Psoas muscle (tissue), 8 donors: ENCODE data around the gene NATD1. TPM values are rescaled to one million over a fixed set of nuclear protein-coding genes. Genes with fewer than 3 reads are reported as not detected.
A peak's percentile ranks its signal among the peaks of the same experiment; 100 is the strongest.

Source experiments
- ATAC-seq, 4 donors: fragments of 200-7000 bp; cut with Tn5 transposase; one replicate each; pipeline ENCODE4 v1.9.1; 2020; ENCODE audit warnings: moderate library complexity in 3 of 4, mild to moderate bottlenecking in 2 of 4
- DNase-seq, 2 donors: peaks; one replicate each; pipeline ENCODE4 v3.0.0-alpha.2; 2020
- H3K27ac ChIP-seq: fragments of 200-600 bp; one replicate; pipeline ENCODE4 v1.8.0; 2022
- H3K27me3 ChIP-seq, 3 donors: fragments of 200-600 bp in 1 of 3; one replicate each; pipeline versions ENCODE4 v1.6.1 to v1.8.0; 2013 to 2022; ENCODE audit warnings: low read length in 2 of 3, mild to moderate bottlenecking in 2 of 3, moderate library complexity in 1 of 3; ENCODE audit not compliant: insufficient read depth in 3 of 3
- H3K36me3 ChIP-seq, 2 donors: fragments of 200-600 bp in 1 of 2; one replicate each; pipeline versions ENCODE4 v1.6.1 to v1.8.0; 2013 to 2022; ENCODE audit warnings: low read depth in 1 of 2, mild to moderate bottlenecking in 1 of 2, moderate library complexity in 1 of 2; ENCODE audit not compliant: insufficient read depth in 1 of 2
- H3K4me1 ChIP-seq: fragments of 200-600 bp; one replicate; pipeline ENCODE4 v1.8.0; 2022
- H3K4me3 ChIP-seq: fragments of 200-600 bp; one replicate; pipeline ENCODE4 v1.8.0; 2022; ENCODE audit warnings: mild to moderate bottlenecking
- H3K9me3 ChIP-seq: fragments of 200-600 bp; one replicate; pipeline ENCODE4 v1.8.0; 2022
- CTCF ChIP-seq: fragments of 200-600 bp; IDR thresholded peaks from one replicate; pipeline ENCODE4 v1.8.0; 2022; ENCODE audit warnings: antibody characterized with exemption
- WGBS, 3 donors: extraction: QIAGEN DNeasy Blood & Tissue Kit; methylation state at CpG; one replicate each; pipeline versions ENCODE4 v1.1.6 to v1.1.7; 2013; 5-methylcytosine and 5-hydroxymethylcytosine counted together
- intact Hi-C, 2 donors: fragments of 100-400 bp; cut with DNase I; formaldehyde crosslinking; loops; one replicate each; pipeline versions ENCODE4 v1.11.0 to v1.14.2; 2022
- polyA plus RNA-seq, 3 donors: library from polyadenylated mRNA; stranded (reverse); fragments of 200-250 nt; gene quantifications; one replicate each; pipeline ENCODE4 v1.2.3, GENCODE V29; 2013
- total RNA-seq, 4 donors: library from RNA; stranded (reverse); fragmentation: NEBNext Ultra II Directional in 2 of 4; extraction: Animal tissue kit (Norgen Biotek cat#: 25700) in 2 of 4; gene quantifications; one replicate each; pipeline versions ENCODE4 v1.2.1 to v1.2.4, GENCODE V29; 2021 to 2023
- donor health status: healthy with polysubstance abuse.
- donor health status: DM: no; HTN: no; CAD: no; lungs with moderate emphysema.
- donor health status: Bipolar disorder and iron deficiency.
- donor health status: healthy.
- donor health status: DM: yes; HTN: yes; CAD: no.
- donor health status: DM: no; HTN: no; CAD: no.
- donor health status: DM: no; HTN: no; CAD: no.
- donor health status: DM: yes; HTN: yes; CAD: no.

NATD1 gene
- total and polyA plus RNA-seq, 7 donors: 4.7 to 48.0 (median 21.6) TPM

- H3K27ac ChIP-seq: peak overlapping the region; percentile 82
- ATAC-seq (peak; percentile 47 to 56 (median 51)), DNase-seq (peak; percentile 88 to 94)
- H3K9me3 ChIP-seq: no peaks in the 10 kb centered on the region
- peaks cover 48% of the 10 kb centered on the region for H3K4me1 ChIP-seq
- 26 to 32% (median 28%) methylated on average over 9 to 10 of the region's 10 CpGs for WGBS, 3 donors
- TF ChIP-seq CTCF: peak; percentile 97
- no peaks in the 10 kb centered on the region for H3K36me3 ChIP-seq
- no peaks in the 10 kb centered on the region for H3K27me3 ChIP-seq
- intact Hi-C loops: loop anchor here (10.0 kb wide), 2 partner anchors 115 to 235 kb away; no protein-coding TSS in a partner anchor
- H3K4me3 ChIP-seq: no peak overlapping the region
These were observed 26.9 kb upstream of the NATD1 start for GRCh38 chr17:21280081-21280518.

- H3K36me3 ChIP-seq: no peaks in the 10 kb centered on the region
- no peaks in the 10 kb centered on the region for H3K27me3 ChIP-seq
- DNase-seq (peak in 1 of 2 donors; percentile 52), ATAC-seq (no peak)
- peaks cover 53% of the 10 kb centered on the region for H3K4me1 ChIP-seq
- no peak overlapping the region for H3K4me3 ChIP-seq
- peak overlapping the region; percentile 82 for H3K27ac ChIP-seq
- intact Hi-C loops: loop anchor here in 1 of 2 donors (2.0 to 5.0 kb wide), 2 partner anchors 67 to 233 kb away; partner anchors contain the start of gene TMEM11
- H3K9me3 ChIP-seq: no peaks in the 10 kb centered on the region
- TF ChIP-seq CTCF: no peak
- WGBS, 3 donors: 83 to 87% (median 85%) methylated on average over 6 of the region's 6 CpGs
These were observed 26.4 kb upstream of the NATD1 start for GRCh38 chr17:21279582-21279981.

GRCh38 chr17:21279198-21279535, 26.0 kb upstream of the NATD1 start:
- peaks cover 57% of the 10 kb centered on the region for H3K4me1 ChIP-seq
- ATAC-seq (no peak), DNase-seq (no peak)
- no peak overlapping the region for H3K4me3 ChIP-seq
- no peak for TF ChIP-seq CTCF
- 80 to 87% (median 81%) methylated on average over 6 of the region's 6 CpGs for WGBS, 3 donors
- H3K27ac ChIP-seq: peak overlapping the region; percentile 82
- H3K27me3 ChIP-seq: no peaks in the 10 kb centered on the region
- intact Hi-C loops: loop anchor here in 1 of 2 donors (2.0 to 5.0 kb wide), 2 partner anchors 67 to 234 kb away; partner anchors contain the start of gene TMEM11
- no peaks in the 10 kb centered on the region for H3K36me3 ChIP-seq
- no peaks in the 10 kb centered on the region for H3K9me3 ChIP-seq

DNA sequence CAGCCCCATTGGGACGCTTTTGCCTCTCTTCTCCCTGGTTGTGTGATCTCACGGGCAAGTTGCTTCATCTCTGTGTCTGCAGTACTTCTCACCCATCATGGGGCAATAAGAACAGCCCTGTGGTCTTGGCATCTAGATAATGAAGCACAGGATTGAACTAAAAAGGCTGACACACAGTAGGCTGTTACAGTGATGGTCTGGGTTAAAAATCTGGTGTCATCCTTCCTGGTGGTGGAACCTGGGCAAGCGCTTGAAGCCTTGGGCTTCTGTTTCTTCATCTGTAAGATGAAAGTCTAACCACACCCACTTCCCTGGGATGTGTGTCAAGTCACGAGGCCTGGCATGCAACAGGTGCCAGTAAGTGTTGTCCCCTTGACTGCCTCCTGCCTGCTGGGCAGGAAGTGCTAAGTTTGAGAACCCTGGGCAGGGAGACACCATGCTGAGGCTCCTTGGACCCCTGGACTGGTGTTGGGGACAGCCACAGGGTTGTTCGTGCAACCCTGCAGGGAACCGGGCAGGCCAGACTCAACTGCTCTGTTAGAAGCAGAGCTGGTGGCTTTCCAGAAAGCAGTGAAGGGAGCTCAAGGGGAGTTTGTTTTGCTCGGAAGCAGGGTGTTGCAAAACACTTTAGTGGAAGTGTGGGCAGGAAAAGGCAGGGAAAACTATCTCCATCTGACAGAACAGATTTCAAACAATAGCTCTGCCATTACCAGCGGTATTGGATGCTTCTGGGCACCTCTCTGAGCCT, 25.4 kb upstream of the NATD1 start:
- H3K27me3 ChIP-seq: no peaks in the 10 kb centered on the region
- intact Hi-C loops: loop anchor here in 1 of 2 donors (2.0 to 5.0 kb wide), 2 partner anchors 66 to 234 kb away; partner anchors contain the start of gene TMEM11
- no peaks in the 10 kb centered on the region for H3K36me3 ChIP-seq

More for the DNA sequence above, 25.4 kb upstream of the NATD1 start:
- TF ChIP-seq CTCF: peak; percentile 39
- Histone ChIP-seq H3K27ac (peak overlapping the region; percentile 82), H3K9me3 (no peaks in the 10 kb centered on the region), H3K4me3 (no peak overlapping the region), H3K4me1 (peaks cover 59% of the 10 kb centered on the region)
- DNase-seq (peak; percentile 60 to 81), ATAC-seq (peak in 3 of 4 donors; percentile 41 to 47 (median 44))
- 50 to 65% (median 55%) methylated on average over 8 of the region's 8 CpGs for WGBS, 3 donors
